K562 (cell line): ENCODE results near the gene MAP3K13. TPM values are rescaled to one million over a fixed set of nuclear protein-coding genes. Genes with fewer than 3 reads are reported as not detected.

ENCODE experiments used
- ATAC-seq: fragments of 200-7000 bp; cut with Tn5 transposase; 3 replicates; pipeline ENCODE4 v1.9.1; 2020; ENCODE audit warnings: moderate library complexity
- BruUV-seq: library from RNA; stranded (reverse); fragments of 400-500 nt; replicated peaks from 2 replicates; lab custom pipeline; 2021; lab: Mats Ljungman, UMichigan
- CTCF ChIA-PET: fragments of 300-600 bp; formaldehyde crosslinking; extraction: SDS; loops from one replicate; lab custom pipeline; 2021; ENCODE audit warnings: low intra/inter-chr PET ratio; lab: Yijun Ruan, JAX
- POLR2A ChIA-PET: fragments of 300-600, 350-650 bp; sonication (Branson Sonifier 250); formaldehyde crosslinking; extraction: SDS; loops from one replicate; lab custom pipeline; 2021; ENCODE audit warnings: antibody characterized with exemption, inconsistent platforms; lab: Yijun Ruan, JAX
- DNase-seq, 4 experiments: peaks; one replicate each; pipeline versions ENCODE4 v3.0.0 to v3.0.0-alpha.2; 2011 to 2018; ENCODE audit warnings: low spot score in 3 of 4, mixed read lengths in 3 of 4; ENCODE audit errors: extremely low read depth in 1 of 4
- FAIRE-seq: peaks from 2 replicates; lab custom pipeline; 2011; peaks lifted over from hg19 to GRCh38; lab: Jason Lieb, UNC
- H2AFZ ChIP-seq: 2 replicates; pipeline ENCODE4 v1.6.0; 2011; ENCODE audit warnings: low read depth, low read length, control low read depth, inconsistent platforms
- H3K27ac ChIP-seq: fragments of 200-600 bp; 3 replicates; pipeline ENCODE4 v1.8.0; 2011; ENCODE audit warnings: low read depth, mild to moderate bottlenecking, control low read depth, inconsistent platforms, low read length, moderate library complexity, mixed read lengths; ENCODE audit errors: extremely low read depth
- H3K27me3 ChIP-seq, 2 experiments: fragments of 300-600 bp in 1 of 2; 2 replicates in 1 of 2; 3 replicates in 1 of 2; pipeline versions ENCODE4 v1.6.0 to v1.8.0; 2011; ENCODE audit warnings: inconsistent platforms in 2 of 2, low read length in 2 of 2, mild to moderate bottlenecking in 1 of 2, mixed read lengths in 1 of 2, moderate library complexity in 1 of 2; ENCODE audit not compliant: control insufficient read depth in 2 of 2, insufficient read depth in 2 of 2
- H3K36me3 ChIP-seq: fragments of 300-600 bp; 3 replicates; pipeline ENCODE4 v1.8.0; 2011; ENCODE audit warnings: mild to moderate bottlenecking, low read length, inconsistent platforms; ENCODE audit not compliant: control insufficient read depth, insufficient read depth
- H3K4me1 ChIP-seq, 2 experiments: fragments of 200-600 bp in 1 of 2; replicated peaks in 1 of 2; 2 replicates in 1 of 2; 3 replicates in 1 of 2; pipeline versions ENCODE4 v1.5.1 to v1.8.0; 2011; ENCODE audit warnings: inconsistent platforms in 2 of 2, low read length in 2 of 2, mild to moderate bottlenecking in 1 of 2, mixed read lengths in 1 of 2, moderate library complexity in 1 of 2; ENCODE audit not compliant: control insufficient read depth in 2 of 2, insufficient read depth in 2 of 2
- H3K4me2 ChIP-seq: 2 replicates; pipeline ENCODE4 v1.6.1; 2011; ENCODE audit warnings: low read length, control low read depth, inconsistent platforms, mixed read lengths; ENCODE audit not compliant: insufficient read depth
- H3K4me3 ChIP-seq: fragments of 200-600 bp; sonication (generic), shearing (Covaris generic); 2 replicates; pipeline ENCODE4 v1.5.1; 2016; ENCODE audit warnings: control low read depth, inconsistent platforms
- H3K79me2 ChIP-seq: fragments of 200-600 bp; 3 replicates; pipeline ENCODE4 v1.8.0; 2011; ENCODE audit warnings: low read length, inconsistent platforms; ENCODE audit not compliant: control insufficient read depth, insufficient read depth
- H3K9ac ChIP-seq, 2 experiments: 2 replicates each; pipeline versions ENCODE4 v1.6.0 to v1.6.1; 2011; ENCODE audit warnings: low read depth in 2 of 2, low read length in 2 of 2, control low read depth in 1 of 2, inconsistent platforms in 1 of 2, mild to moderate bottlenecking in 1 of 2, mixed read lengths in 1 of 2; ENCODE audit not compliant: insufficient read depth in 1 of 2
- H3K9me1 ChIP-seq: one replicate; pipeline ENCODE4 v1.6.0; 2011; ENCODE audit warnings: inconsistent platforms, mild to moderate bottlenecking, low read length, moderate library complexity; ENCODE audit not compliant: control insufficient read depth, insufficient read depth
- H3K9me3 ChIP-seq: replicated peaks from 2 replicates; pipeline ENCODE4 v1.5.1; 2011; ENCODE audit warnings: low read depth, low read length, inconsistent platforms; ENCODE audit not compliant: control insufficient read depth, insufficient read depth
- H4K20me1 ChIP-seq: replicated peaks from 2 replicates; pipeline ENCODE4 v1.6.1; 2011; ENCODE audit warnings: low read length, inconsistent platforms, mixed read lengths; ENCODE audit not compliant: control insufficient read depth, insufficient read depth
- FOXA3 ChIP-seq, 2 experiments: fragments of 450-650 bp in 1 of 2; sonication (generic) in 1 of 2; formaldehyde crosslinking; IDR thresholded peaks in 1 of 2; conservative IDR thresholded peaks in 1 of 2; 2 replicates each; pipeline versions ENCODE4 v1.4.0 to v1.8.0; 2020 to 2022; ENCODE audit warnings: mild to moderate bottlenecking in 2 of 2, missing genetic modification reagents in 1 of 2
- HDAC2 ChIP-seq: fragments of 450-650 bp; IDR thresholded peaks from 2 replicates; pipeline ENCODE4 v1.6.1; 2016; ENCODE audit warnings: mild to moderate bottlenecking
- KLF1 ChIP-seq: fragments of 450-650 bp; IDR thresholded peaks from 2 replicates; pipeline ENCODE4 v1.6.1; 2016; ENCODE audit warnings: missing genetic modification characterization, missing compliant biosample characterization
- POLR3A ChIP-seq: IDR thresholded peaks from 2 replicates; pipeline ENCODE4 v1.6.1; 2011; ENCODE audit warnings: borderline replicate concordance, mild to moderate bottlenecking, moderate library complexity; ENCODE audit not compliant: insufficient read length, insufficient read depth; ENCODE audit errors: extremely low read depth
- RAD51 ChIP-seq: fragments of 450-650 bp; IDR thresholded peaks from 2 replicates; pipeline ENCODE4 v1.7.1; 2016; ENCODE audit warnings: low read depth, mild to moderate bottlenecking, borderline replicate concordance
- RB1 ChIP-seq: fragments of 450-650 bp; IDR thresholded peaks from 2 replicates; pipeline ENCODE4 v1.6.1; 2017; ENCODE audit warnings: low read depth, mild to moderate bottlenecking
- RBM17 ChIP-seq: fragments of 200-400 bp; formaldehyde crosslinking; IDR thresholded peaks from 2 replicates; pipeline ENCODE4 v1.6.1; 2017; ENCODE audit warnings: low read depth, mild to moderate bottlenecking, low read length, borderline replicate concordance
- SMAD2 ChIP-seq: fragments of 150-350 bp; IDR thresholded peaks from 2 replicates; pipeline ENCODE4 v1.6.1; 2014; ENCODE audit warnings: low read depth, mild to moderate bottlenecking, low read length
- SOX6 ChIP-seq: fragments of 450-650 bp; IDR thresholded peaks from 2 replicates; pipeline ENCODE4 v1.6.1; 2014; ENCODE audit warnings: mild to moderate bottlenecking
- ZKSCAN1 ChIP-seq: fragments of 150-350 bp; IDR thresholded peaks from 2 replicates; pipeline ENCODE4 v1.6.1; 2016; ENCODE audit warnings: low read depth, low read length
- ZNF282 ChIP-seq: sonication (generic); formaldehyde crosslinking; IDR thresholded peaks from 2 replicates; pipeline ENCODE4 v1.8.1; 2023; ENCODE audit warnings: missing genetic modification reagents
- WGBS: fragments of 100-300 bp; shearing (Covaris generic); methylation state at CpG from one replicate; pipeline ENCODE4 v1.1.6; 2016; ENCODE audit warnings: low coverage, mixed read lengths; ENCODE audit not compliant: insufficient coverage; ENCODE audit errors: missing lambda C conversion rate; 5-methylcytosine and 5-hydroxymethylcytosine counted together
- in situ Hi-C: fragments of 300-500 bp; cut with MboI; formaldehyde crosslinking; loops from 4 replicates; pipeline ENCODE4 v1.15.0; 2018; ENCODE audit warnings: inconsistent platforms, mixed read lengths
- intact Hi-C: fragments of 100-400 bp; cut with micrococcal nuclease; formaldehyde crosslinking; loops from 2 replicates; pipeline ENCODE4 v1.14.2; 2022
- polyA plus RNA-seq, 8 experiments: library from polyadenylated mRNA; depleted of rRNA in 4 of 8; stranded (reverse) in 5 of 8; unstranded in 3 of 8; fragments of >200 nt; fragmentation: Nextera tagmentation in 2 of 8; fragmentation: Illumina TruSeq in 1 of 8; extraction: Ambion mirVana in 2 of 8; extraction: Trizol in 1 of 8; gene quantifications; 2 replicates each; pipeline versions ENCODE4 v1.2.1 to v1.2.3, GENCODE V29; 2011 to 2014; ENCODE audit warnings: inconsistent platforms in 1 of 8, missing spikeins in 1 of 8
- total RNA-seq, 7 experiments: library from RNA; depleted of rRNA in 6 of 7; stranded (reverse); fragments of >200 nt in 6 of 7; fragmentation: Illumina TruSeq in 2 of 7; extraction: Trizol in 2 of 7; gene quantifications; 2 replicates each; pipeline versions ENCODE4 v1.2.1 to v1.2.3, GENCODE V29; 2011 to 2021; ENCODE audit warnings: low replicate concordance in 1 of 7
- TF ChIP-seq, protein P1 (sequence below): sonication (generic); formaldehyde crosslinking; IDR thresholded peaks from 2 replicates; pipeline ENCODE4 v1.8.0; 2022; ENCODE audit warnings: mild to moderate bottlenecking, missing genetic modification reagents
- TF ChIP-seq, protein P2 (sequence below): sonication (generic); formaldehyde crosslinking; IDR thresholded peaks from 2 replicates; pipeline ENCODE4 v1.8.1; 2023; ENCODE audit warnings: mild to moderate bottlenecking, missing genetic modification reagents, moderate library complexity

MAP3K13 gene
- total and polyA plus RNA-seq, 9 of the 15 experiments (the other 6 are each of a cell fraction or from before 2014, with no cell fraction given), result 0.04 to 0.32 (median 0.15) TPM; not detected in 2

DNA sequence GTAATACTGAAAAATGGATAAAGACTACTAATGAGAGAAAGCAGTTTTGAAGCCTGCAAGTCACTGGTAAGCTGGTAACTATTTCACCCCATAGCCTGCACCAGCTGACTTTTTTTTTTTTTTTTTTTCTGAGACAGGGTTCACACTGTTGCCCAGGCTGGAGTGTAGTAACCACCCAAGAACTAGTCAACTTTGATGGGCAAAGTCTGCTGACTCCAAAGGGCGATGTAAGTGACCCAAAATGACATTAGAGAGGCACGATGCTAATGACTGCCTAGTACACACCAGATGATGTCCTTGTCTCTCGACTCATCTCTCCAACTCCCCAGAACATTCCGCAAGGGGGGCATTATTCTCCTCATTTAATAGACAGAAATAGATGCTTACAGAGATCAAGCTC is 148.8 kb downstream of the MAP3K13 start:
- Histone ChIP-seq H3K36me3 (no peaks in the 10 kb centered on the region), H3K27me3 (no peaks in the 10 kb centered on the region), H3K9me3 (no peaks in the 10 kb centered on the region), H3K27ac (no peak overlapping the region), H3K4me1 (peaks cover 5 to 6% of the 10 kb centered on the region in 2 experiments; a peak in 4 of 5 replicates), H3K4me3 (no peak overlapping the region), H2AFZ (no peak overlapping the region), H4K20me1 (no peaks in the 10 kb centered on the region), H3K9ac (no peak overlapping the region), H3K79me2 (no peaks in the 10 kb centered on the region), H3K9me1 (no peaks in the 10 kb centered on the region), H3K4me2 (no peak overlapping the region)
- DNase-seq (no peak), ATAC-seq (no peak), FAIRE-seq (no peak)
- no TSS peak for BruUV-seq
- ChIA-PET POLR2A (no interaction called here), CTCF (no interaction called here)
- WGBS, result 25% methylated on average over 4 of the region's 4 CpGs
- in situ Hi-C loops (no loop called here), intact Hi-C loops (no loop called here)
- TF ChIP-seq ZKSCAN1 (no peak), ZNF282 (CRISPR knock-in tag) (no peak), SOX6 (no peak), HDAC2 (no peak), RB1 (no peak)

- Histone ChIP-seq H3K4me2 (no peak overlapping the region), H3K27me3 (no peaks in the 10 kb centered on the region), H3K9me3 (no peaks in the 10 kb centered on the region), H3K9me1 (no peaks in the 10 kb centered on the region), H3K4me1 (no peaks in the 10 kb centered on the region), H4K20me1 (no peaks in the 10 kb centered on the region), H3K36me3 (no peaks in the 10 kb centered on the region), H3K9ac (no peak overlapping the region), H3K79me2 (no peaks in the 10 kb centered on the region), H3K27ac (no peak overlapping the region), H3K4me3 (no peak overlapping the region), H2AFZ (no peak overlapping the region)
- ChIA-PET POLR2A (no interaction called here), CTCF (no interaction called here)
- in situ Hi-C loops (no loop called here), intact Hi-C loops (no loop called here)
- no peak for FAIRE-seq
- BruUV-seq, result no TSS peak
- no peak for ATAC-seq
- TF ChIP-seq KLF1 (tag) (no peak), POLR3A (no peak), SMAD2 (no peak), RAD51 (no peak), RB1 (no peak), FOXA3 (CRISPR knock-in tag; conservative IDR thresholded peaks at IDR 0.05 in 1 of 2, IDR thresholded peaks at IDR 0.05 in 1 of 2) (no peak), RBM17 (no peak)
- TF ChIP-seq, protein P1, sequence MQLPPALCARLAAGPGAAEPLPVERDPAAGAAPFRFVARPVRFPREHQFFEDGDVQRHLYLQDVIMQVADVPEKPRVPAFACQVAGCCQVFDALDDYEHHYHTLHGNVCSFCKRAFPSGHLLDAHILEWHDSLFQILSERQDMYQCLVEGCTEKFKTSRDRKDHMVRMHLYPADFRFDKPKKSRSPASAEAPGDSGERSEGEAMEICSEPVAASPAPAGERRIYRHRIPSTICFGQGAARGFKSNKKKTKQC, result no peak
- TF ChIP-seq, protein P2, sequence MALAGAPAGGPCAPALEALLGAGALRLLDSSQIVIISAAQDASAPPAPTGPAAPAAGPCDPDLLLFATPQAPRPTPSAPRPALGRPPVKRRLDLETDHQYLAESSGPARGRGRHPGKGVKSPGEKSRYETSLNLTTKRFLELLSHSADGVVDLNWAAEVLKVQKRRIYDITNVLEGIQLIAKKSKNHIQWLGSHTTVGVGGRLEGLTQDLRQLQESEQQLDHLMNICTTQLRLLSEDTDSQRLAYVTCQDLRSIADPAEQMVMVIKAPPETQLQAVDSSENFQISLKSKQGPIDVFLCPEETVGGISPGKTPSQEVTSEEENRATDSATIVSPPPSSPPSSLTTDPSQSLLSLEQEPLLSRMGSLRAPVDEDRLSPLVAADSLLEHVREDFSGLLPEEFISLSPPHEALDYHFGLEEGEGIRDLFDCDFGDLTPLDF (CRISPR knock-in tag), result no peak
- WGBS, result 4% methylated on average over 2 of the region's 2 CpGs
- no peak for DNase-seq
Observed at GRCh38 chr3:185517387-185518130, 154.6 kb downstream of the MAP3K13 start.
